A549 (cell line): Measurements from ENCODE around the gene CAMTA1.

ENCODE experiments used
- HOXA7 ChIP-seq: fragments of 250-450 bp; sonication (Bioruptor Pico); IDR thresholded peaks from 2 replicates; pipeline ENCODE4 v1.5.0; 2020; ENCODE audit warnings: mild to moderate bottlenecking, moderate library complexity
- MYC ChIP-seq: IDR thresholded peaks from 2 replicates; pipeline ENCODE4 v1.6.1; 2012; ENCODE audit warnings: mild to moderate bottlenecking, inconsistent platforms, low read length, improper control_type of control experiment, borderline replicate concordance
- PHF8 ChIP-seq: fragments of 200-600 bp; sonication (generic); IDR thresholded peaks from 2 replicates; pipeline ENCODE4 v1.6.1; 2016; ENCODE audit warnings: low read depth, mild to moderate bottlenecking, antibody characterized with exemption, moderate library complexity, borderline replicate concordance
- RCOR1 ChIP-seq: fragments of 150-350 bp; IDR thresholded peaks from 2 replicates; pipeline ENCODE4 v1.6.1; 2014; ENCODE audit warnings: antibody characterized with exemption, low read length, low read depth
- TF ChIP-seq, protein P1 (sequence below): fragments of >200 bp; sonication (Bioruptor Twin); formaldehyde crosslinking; IDR thresholded peaks from 3 replicates; pipeline ENCODE4 v1.5.1; 2016

DNA sequence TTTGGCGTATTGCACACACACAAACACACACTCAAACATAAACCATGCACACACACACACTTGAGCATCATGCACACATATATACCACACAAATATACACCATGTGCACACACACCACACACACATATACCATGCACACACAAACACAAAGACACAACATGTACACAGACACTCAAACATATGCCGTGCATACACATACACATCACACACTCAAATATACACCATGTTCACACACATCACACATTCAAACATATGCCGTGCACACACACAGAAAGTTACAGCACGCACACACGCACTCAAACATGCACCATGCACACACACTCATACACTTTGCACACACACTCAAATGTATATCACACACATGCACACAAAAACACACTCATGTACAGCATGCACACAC lies 361.5 kb downstream of the CAMTA1 start:
- no peak for TF ChIP-seq RCOR1
- TF ChIP-seq, protein P1, sequence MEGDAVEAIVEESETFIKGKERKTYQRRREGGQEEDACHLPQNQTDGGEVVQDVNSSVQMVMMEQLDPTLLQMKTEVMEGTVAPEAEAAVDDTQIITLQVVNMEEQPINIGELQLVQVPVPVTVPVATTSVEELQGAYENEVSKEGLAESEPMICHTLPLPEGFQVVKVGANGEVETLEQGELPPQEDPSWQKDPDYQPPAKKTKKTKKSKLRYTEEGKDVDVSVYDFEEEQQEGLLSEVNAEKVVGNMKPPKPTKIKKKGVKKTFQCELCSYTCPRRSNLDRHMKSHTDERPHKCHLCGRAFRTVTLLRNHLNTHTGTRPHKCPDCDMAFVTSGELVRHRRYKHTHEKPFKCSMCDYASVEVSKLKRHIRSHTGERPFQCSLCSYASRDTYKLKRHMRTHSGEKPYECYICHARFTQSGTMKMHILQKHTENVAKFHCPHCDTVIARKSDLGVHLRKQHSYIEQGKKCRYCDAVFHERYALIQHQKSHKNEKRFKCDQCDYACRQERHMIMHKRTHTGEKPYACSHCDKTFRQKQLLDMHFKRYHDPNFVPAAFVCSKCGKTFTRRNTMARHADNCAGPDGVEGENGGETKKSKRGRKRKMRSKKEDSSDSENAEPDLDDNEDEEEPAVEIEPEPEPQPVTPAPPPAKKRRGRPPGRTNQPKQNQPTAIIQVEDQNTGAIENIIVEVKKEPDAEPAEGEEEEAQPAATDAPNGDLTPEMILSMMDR: no peak
- TF ChIP-seq MYC: no peak
- TF ChIP-seq PHF8: no peak
- TF ChIP-seq HOXA7: no peak
